Fibroblast of lung (primary cell): ENCODE measurements around the gene GZMH. TPM values are rescaled to one million over a fixed set of nuclear protein-coding genes. Genes with fewer than 3 reads are reported as not detected.
"Not testable (repeated sequence)": the region's sequence is repeated elsewhere in the genome, so short reads cannot be mapped to it uniquely, and the experiment has no call there.

Source experiments
- DNase-seq, 2 donors: peaks; one replicate each; pipeline versions ENCODE4 v3.0.0 to v3.0.0-alpha.2; 2010; ENCODE audit warnings: low read depth in 2 of 2
- H2AFZ ChIP-seq: 2 replicates; pipeline ENCODE4 v1.5.1; 2012; ENCODE audit warnings: low read length, control low read depth, inconsistent platforms
- H3K27ac ChIP-seq: 2 replicates; pipeline ENCODE4 v1.5.1; 2011; ENCODE audit warnings: low read length, control low read depth; ENCODE audit not compliant: insufficient read depth
- H3K27me3 ChIP-seq: 2 replicates; pipeline ENCODE4 v1.5.1; 2011; ENCODE audit warnings: mild to moderate bottlenecking, low read length; ENCODE audit not compliant: control insufficient read depth, insufficient read depth
- H3K36me3 ChIP-seq: 2 replicates; pipeline ENCODE4 v1.5.1; 2011; ENCODE audit warnings: low read length; ENCODE audit not compliant: control insufficient read depth, insufficient read depth
- H3K4me1 ChIP-seq: 2 replicates; pipeline ENCODE4 v1.5.1; 2011; ENCODE audit warnings: low read length; ENCODE audit not compliant: control insufficient read depth, insufficient read depth; ENCODE audit errors: extremely low read depth
- H3K4me2 ChIP-seq: 2 replicates; pipeline ENCODE4 v1.5.1; 2011; ENCODE audit warnings: low read length, control low read depth; ENCODE audit not compliant: insufficient read depth; ENCODE audit errors: extremely low read depth
- H3K4me3 ChIP-seq, 4 experiments: fragments of 200-600 bp in 1 of 4; sonication (generic) in 1 of 4; replicated peaks in 1 of 4; 2 replicates each; pipeline ENCODE4 v1.5.1; 2011 to 2016; ENCODE audit warnings: low read length in 4 of 4, low read depth in 3 of 4, mild to moderate bottlenecking in 3 of 4, control low read depth in 2 of 4, inconsistent platforms in 1 of 4, mixed read lengths in 1 of 4; ENCODE audit not compliant: insufficient read depth in 1 of 4; ENCODE audit errors: control extremely low read depth in 1 of 4
- H3K79me2 ChIP-seq: 2 replicates; pipeline ENCODE4 v1.5.1; 2012; ENCODE audit warnings: mild to moderate bottlenecking, low read length, inconsistent platforms; ENCODE audit not compliant: control insufficient read depth, insufficient read depth
- H3K9ac ChIP-seq: 2 replicates; pipeline ENCODE4 v1.5.1; 2011; ENCODE audit warnings: mild to moderate bottlenecking, low read length, control low read depth; ENCODE audit not compliant: insufficient read depth
- H3K9me3 ChIP-seq: 2 replicates; pipeline ENCODE4 v1.5.1; 2012; ENCODE audit warnings: low read depth, low read length; ENCODE audit not compliant: control insufficient read depth, insufficient read depth
- H4K20me1 ChIP-seq: 2 replicates; pipeline ENCODE4 v1.5.1; 2011; ENCODE audit warnings: low read length; ENCODE audit not compliant: control insufficient read depth, insufficient read depth; ENCODE audit errors: extremely low read depth
- CTCF ChIP-seq, 2 donors: IDR thresholded peaks in 1 of 2; conservative IDR thresholded peaks in 1 of 2; 1 replicate in 1 of 2; 2 replicates in 1 of 2; pipeline ENCODE4 v1.5.1; 2011 to 2012; ENCODE audit warnings: low read length in 2 of 2, control low read depth in 1 of 2, inconsistent platforms in 1 of 2, low read depth in 1 of 2, mild to moderate bottlenecking in 1 of 2
- EZH2 ChIP-seq: IDR thresholded peaks from 2 replicates; pipeline ENCODE4 v1.5.1; 2012; ENCODE audit warnings: low read length, control low read depth, mild to moderate bottlenecking; ENCODE audit errors: missing control alignments
- polyA minus RNA-seq: library from RNA; depleted of rRNA, polyadenylated mRNA; stranded (reverse); fragments of >200 nt; gene quantifications from 2 replicates; pipeline ENCODE4 v1.2.3, GENCODE V29; 2011; ENCODE audit warnings: low replicate concordance
- polyA plus RNA-seq, 2 donors: library from polyadenylated mRNA; depleted of rRNA in 1 of 2; stranded (reverse) in 1 of 2; unstranded in 1 of 2; fragments of >200 nt; gene quantifications; 2 replicates each; pipeline ENCODE4 v1.2.1, GENCODE V29; 2011 to 2012; ENCODE audit warnings: missing spikeins in 1 of 2
- total RNA-seq: library from RNA; depleted of rRNA; stranded (reverse); fragments of >200 nt; gene quantifications from 2 replicates; pipeline ENCODE4 v1.2.1, GENCODE V29; 2014

GZMH gene, protein sequence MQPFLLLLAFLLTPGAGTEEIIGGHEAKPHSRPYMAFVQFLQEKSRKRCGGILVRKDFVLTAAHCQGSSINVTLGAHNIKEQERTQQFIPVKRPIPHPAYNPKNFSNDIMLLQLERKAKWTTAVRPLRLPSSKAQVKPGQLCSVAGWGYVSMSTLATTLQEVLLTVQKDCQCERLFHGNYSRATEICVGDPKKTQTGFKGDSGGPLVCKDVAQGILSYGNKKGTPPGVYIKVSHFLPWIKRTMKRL
- total RNA-seq (not detected in 2 replicates), polyA plus RNA-seq (not detected in 2 replicates), polyA minus RNA-seq (not detected in 2 replicates)
- polyA plus RNA-seq (2012) = not detected in 2 replicates

- no peaks in the 10 kb centered on the region for H3K9me3 ChIP-seq
- no peaks in the 10 kb centered on the region for H3K79me2 ChIP-seq
- H3K4me1 ChIP-seq = no peaks in the 10 kb centered on the region
- TF ChIP-seq EZH2 = no peak
- TF ChIP-seq CTCF (conservative IDR thresholded peaks at IDR 0.05 in 1 of 2, IDR thresholded peaks at IDR 0.05 in 1 of 2; ENCODE audit: low read depth in 1 of 2, low read length in 2 of 2) = no peak
- H3K27ac ChIP-seq = no peak within 1 kb of the TSS
- H3K4me3 ChIP-seq = no peak within 1 kb of the TSS
- H4K20me1 ChIP-seq = no peaks in the 10 kb centered on the region
- no peak within 1 kb of the TSS for H3K9ac ChIP-seq
- H3K27me3 ChIP-seq = no peaks in the 10 kb centered on the region
- DNase-seq = no peak
- no peak within 1 kb of the TSS for H2AFZ ChIP-seq
- H3K36me3 ChIP-seq = no peaks in the 10 kb centered on the region
- no peak within 1 kb of the TSS for H3K4me2 ChIP-seq
Measured at GRCh38 chr14:24609655-24610344, at the start of gene GZMH. GZMH (minus strand) TSS chr14:24609685; CDS start chr14:24609613, 72 bp downstream.

- not testable (repeated sequence) for H3K36me3 ChIP-seq, H3K4me3 ChIP-seq, H4K20me1 ChIP-seq, H3K79me2 ChIP-seq, H3K4me1 ChIP-seq, H3K9ac ChIP-seq, H3K27ac ChIP-seq, DNase-seq, H3K4me2 ChIP-seq, H2AFZ ChIP-seq, H3K9me3 ChIP-seq, H3K27me3 ChIP-seq
Measured at GRCh38 chr14:24648361-24648760, 38.9 kb upstream of the GZMH start.

- Histone ChIP-seq H3K27me3 (no peaks in the 10 kb centered on the region), H2AFZ (no peak overlapping the region), H3K79me2 (no peaks in the 10 kb centered on the region), H4K20me1 (no peaks in the 10 kb centered on the region), H3K9ac (no peak overlapping the region), H3K4me3 (no peak overlapping the region), H3K9me3 (no peaks in the 10 kb centered on the region), H3K27ac (no peak overlapping the region), H3K4me1 (no peaks in the 10 kb centered on the region), H3K4me2 (no peak overlapping the region), H3K36me3 (no peaks in the 10 kb centered on the region)
- TF ChIP-seq CTCF (conservative IDR thresholded peaks at IDR 0.05 in 1 of 2, IDR thresholded peaks at IDR 0.05 in 1 of 2; ENCODE audit: low read depth in 1 of 2, low read length in 2 of 2) (no peak), EZH2 (no peak)
- DNase-seq = no peak
Measured at GRCh38 chr14:24639905-24640304, 30.4 kb upstream of the GZMH start.
